NCI-H1694 treated with DMSO at 0.1 percent for 48 hours (cell line): ENCODE results near the gene SH2D3C.

Experiments
- DNase-seq: peaks from one replicate; lab custom pipeline; 2025; lab: John Stamatoyannopoulos, UW

SH2D3C gene

GRCh38 chr9:127808347-127809001 lies 30.0 kb upstream of the SH2D3C start:
- no peak for DNase-seq

- no peak for DNase-seq
Observed at GRCh38 chr9:127806871-127807270, 28.4 kb upstream of the SH2D3C start.

GRCh38 chr9:127805620-127806019 lies 27.2 kb upstream of the SH2D3C start:
- peak; percentile 11 for DNase-seq

GRCh38 chr9:127803507-127804352 lies 25.3 kb upstream of the SH2D3C start:
- DNase-seq, result no peak

- peak; percentile 78 for DNase-seq
Observed at GRCh38 chr9:127802576-127803443, 24.3 kb upstream of the SH2D3C start, which contains the start of gene FPGS. FPGS (plus strand) TSS chr9:127802882; CDS start chr9:127802925, 43 bp downstream.

GRCh38 chr9:127801955-127802575 lies 23.6 kb upstream of the SH2D3C start:
- DNase-seq, result no peak

- no peak for DNase-seq
Observed at GRCh38 chr9:127796852-127797370, 18.4 kb upstream of the SH2D3C start.

- no peak for DNase-seq
Observed at GRCh38 chr9:127796225-127796813, 17.9 kb upstream of the SH2D3C start.

- no peak for DNase-seq
Observed at GRCh38 chr9:127794001-127794791, 15.7 kb upstream of the SH2D3C start.

GRCh38 chr9:127793093-127793708 lies 14.7 kb upstream of the SH2D3C start:
- peak; percentile 64 for DNase-seq

GRCh38 chr9:127792417-127793031 lies 14.1 kb upstream of the SH2D3C start:
- DNase-seq, result no peak

GRCh38 chr9:127791085-127791484 lies 12.6 kb upstream of the SH2D3C start:
- DNase-seq, result no peak

GRCh38 chr9:127790094-127790855 lies 11.8 kb upstream of the SH2D3C start:
- no peak for DNase-seq

GRCh38 chr9:127789179-127789578 lies 10.7 kb upstream of the SH2D3C start:
- no peak for DNase-seq

GRCh38 chr9:127788337-127789011 lies 10.0 kb upstream of the SH2D3C start:
- no peak for DNase-seq

- DNase-seq, result no peak
Observed at GRCh38 chr9:127786773-127787104, 8.3 kb upstream of the SH2D3C start.

- peak; percentile 48 for DNase-seq
Observed at GRCh38 chr9:127785933-127786772, 7.7 kb upstream of the SH2D3C start, which contains the start of gene CDK9. CDK9 (plus strand) TSS chr9:127786034; CDS start chr9:127786149, 115 bp downstream.
